SK-N-SH treated with all-trans-retinoic acid at 6 μM for 48 hours (cell line): ENCODE measurements around the gene ALAS1.

Experiments
- ATAC-seq: fragments of 200-7000 bp; cut with Tn5 transposase; 3 replicates; pipeline ENCODE4 v1.9.1; 2020; ENCODE audit warnings: mild to moderate bottlenecking, moderate library complexity
- CSDC2 ChIP-seq: fragments of 250-450 bp; sonication (Bioruptor Pico); IDR thresholded peaks from 2 replicates; pipeline ENCODE4 v1.5.0; 2020; ENCODE audit warnings: mild to moderate bottlenecking, moderate library complexity
- ESRRG ChIP-seq: fragments of 250-450 bp; sonication (Bioruptor Pico); IDR thresholded peaks from 2 replicates; pipeline ENCODE4 v1.6.1; 2021; ENCODE audit warnings: mild to moderate bottlenecking
- GLIS3 ChIP-seq: fragments of 250-450 bp; sonication (Bioruptor Pico); IDR thresholded peaks from 2 replicates; pipeline ENCODE4 v1.5.0; 2020; ENCODE audit warnings: mild to moderate bottlenecking, moderate library complexity
- ISL1 ChIP-seq: fragments of 250-450 bp; sonication (Bioruptor Pico); IDR thresholded peaks from 2 replicates; pipeline ENCODE4 v2.1.2; 2022; ENCODE audit warnings: mild to moderate bottlenecking, moderate library complexity
- OSR1 ChIP-seq: fragments of 250-450 bp; sonication (Bioruptor Pico); IDR thresholded peaks from 2 replicates; pipeline ENCODE4 v1.8.0; 2022; ENCODE audit warnings: moderate library complexity, mild to moderate bottlenecking, inconsistent platforms
- PPARA ChIP-seq: fragments of 250-450 bp; sonication (Bioruptor Pico); IDR thresholded peaks from 2 replicates; pipeline ENCODE4 v1.5.0; 2020; ENCODE audit warnings: mild to moderate bottlenecking, borderline replicate concordance
- SNAI2 ChIP-seq: fragments of 250-450 bp; sonication (Bioruptor Pico); IDR thresholded peaks from 2 replicates; pipeline ENCODE4 v1.5.0; 2020; ENCODE audit warnings: mild to moderate bottlenecking, moderate library complexity
- TCF4 ChIP-seq: fragments of 250-450 bp; sonication (Bioruptor Pico); IDR thresholded peaks from 2 replicates; pipeline ENCODE4 v1.8.0; 2021; ENCODE audit warnings: mild to moderate bottlenecking, moderate library complexity, borderline replicate concordance
- TOX ChIP-seq: fragments of 250-450 bp; sonication (Bioruptor Pico); IDR thresholded peaks from 2 replicates; pipeline ENCODE4 v1.8.0; 2021; ENCODE audit warnings: mild to moderate bottlenecking, moderate library complexity, borderline replicate concordance
- ZC3H10 ChIP-seq: fragments of 250-450 bp; sonication (Bioruptor Pico); IDR thresholded peaks from 2 replicates; pipeline ENCODE4 v1.5.1; 2021; ENCODE audit warnings: mild to moderate bottlenecking, moderate library complexity
- ZFP30 ChIP-seq: fragments of 450-650 bp; formaldehyde crosslinking; IDR thresholded peaks from 2 replicates; pipeline ENCODE4 v1.5.0; 2022; ENCODE audit warnings: mild to moderate bottlenecking, moderate library complexity
- ZNF70 ChIP-seq: fragments of 450-650 bp; formaldehyde crosslinking; IDR thresholded peaks from 2 replicates; pipeline ENCODE4 v1.5.0; 2020; ENCODE audit warnings: mild to moderate bottlenecking, moderate library complexity
- ZNF8 ChIP-seq: fragments of 450-650 bp; formaldehyde crosslinking; IDR thresholded peaks from 2 replicates; pipeline ENCODE4 v1.5.0; 2020; ENCODE audit warnings: mild to moderate bottlenecking, moderate library complexity
- TF ChIP-seq, protein P1 (sequence below): fragments of 250-450 bp; sonication (Bioruptor Pico); IDR thresholded peaks from 2 replicates; pipeline ENCODE4 v1.5.1; 2021; ENCODE audit warnings: mild to moderate bottlenecking, moderate library complexity
- TF ChIP-seq, protein P2 (sequence below): fragments of 250-450 bp; sonication (Bioruptor Pico); IDR thresholded peaks from 2 replicates; pipeline ENCODE4 v1.8.0; 2020; ENCODE audit warnings: mild to moderate bottlenecking, moderate library complexity, borderline replicate concordance
- TF ChIP-seq, protein P3 (sequence below): fragments of 250-450 bp; sonication (Bioruptor Pico); IDR thresholded peaks from 2 replicates; pipeline ENCODE4 v1.8.0; 2021; ENCODE audit warnings: low read depth, mild to moderate bottlenecking, moderate library complexity, borderline replicate concordance

ALAS1 gene

DNA sequence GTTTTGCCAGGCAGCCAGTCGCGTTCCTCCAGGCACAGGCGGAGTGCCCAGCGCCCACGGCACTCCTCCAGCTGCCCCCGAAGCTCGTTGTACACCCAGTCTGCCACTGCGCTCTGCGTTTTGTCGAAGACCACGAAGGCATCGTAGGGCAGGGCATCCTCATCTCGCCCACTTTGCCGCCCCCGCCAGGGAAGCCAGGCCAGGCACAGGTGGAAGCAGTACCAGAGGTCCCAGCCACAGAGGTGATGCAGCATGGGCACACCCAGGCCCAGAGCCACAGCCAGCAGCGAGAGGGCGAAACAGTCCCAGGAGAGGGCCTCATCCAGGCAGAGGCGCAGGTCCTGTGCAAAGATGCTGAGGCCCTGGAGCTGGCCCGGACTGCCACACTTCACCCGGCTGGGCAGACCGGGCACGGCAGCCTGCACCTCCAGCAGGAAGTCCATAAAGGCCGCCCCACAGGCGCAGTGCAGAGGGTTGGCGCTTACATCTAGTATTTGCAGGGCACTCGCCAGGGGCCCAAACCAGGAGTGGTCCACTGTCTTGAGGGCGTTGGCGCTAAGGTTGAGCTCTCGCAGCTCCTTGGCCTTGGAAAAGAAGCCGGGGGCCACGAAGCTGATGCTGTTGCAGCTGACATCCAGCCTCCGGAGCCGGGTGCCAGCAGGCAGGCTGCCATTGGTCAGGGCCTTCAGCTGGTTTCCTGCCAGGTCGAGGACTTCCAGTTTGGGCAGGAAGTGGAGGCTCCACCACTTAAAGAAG lies 23.8 kb downstream of the ALAS1 start (continued):
- TF ChIP-seq, protein P1, sequence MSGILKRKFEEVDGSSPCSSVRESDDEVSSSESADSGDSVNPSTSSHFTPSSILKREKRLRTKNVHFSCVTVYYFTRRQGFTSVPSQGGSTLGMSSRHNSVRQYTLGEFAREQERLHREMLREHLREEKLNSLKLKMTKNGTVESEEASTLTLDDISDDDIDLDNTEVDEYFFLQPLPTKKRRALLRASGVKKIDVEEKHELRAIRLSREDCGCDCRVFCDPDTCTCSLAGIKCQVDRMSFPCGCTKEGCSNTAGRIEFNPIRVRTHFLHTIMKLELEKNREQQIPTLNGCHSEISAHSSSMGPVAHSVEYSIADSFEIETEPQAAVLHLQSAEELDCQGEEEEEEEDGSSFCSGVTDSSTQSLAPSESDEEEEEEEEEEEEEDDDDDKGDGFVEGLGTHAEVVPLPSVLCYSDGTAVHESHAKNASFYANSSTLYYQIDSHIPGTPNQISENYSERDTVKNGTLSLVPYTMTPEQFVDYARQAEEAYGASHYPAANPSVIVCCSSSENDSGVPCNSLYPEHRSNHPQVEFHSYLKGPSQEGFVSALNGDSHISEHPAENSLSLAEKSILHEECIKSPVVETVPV (CRISPR knock-in tag): no peak
- no peak for TF ChIP-seq ZFP30 (CRISPR knock-in tag)
- no peak for TF ChIP-seq ZC3H10 (CRISPR knock-in tag)
- TF ChIP-seq, protein P2, sequence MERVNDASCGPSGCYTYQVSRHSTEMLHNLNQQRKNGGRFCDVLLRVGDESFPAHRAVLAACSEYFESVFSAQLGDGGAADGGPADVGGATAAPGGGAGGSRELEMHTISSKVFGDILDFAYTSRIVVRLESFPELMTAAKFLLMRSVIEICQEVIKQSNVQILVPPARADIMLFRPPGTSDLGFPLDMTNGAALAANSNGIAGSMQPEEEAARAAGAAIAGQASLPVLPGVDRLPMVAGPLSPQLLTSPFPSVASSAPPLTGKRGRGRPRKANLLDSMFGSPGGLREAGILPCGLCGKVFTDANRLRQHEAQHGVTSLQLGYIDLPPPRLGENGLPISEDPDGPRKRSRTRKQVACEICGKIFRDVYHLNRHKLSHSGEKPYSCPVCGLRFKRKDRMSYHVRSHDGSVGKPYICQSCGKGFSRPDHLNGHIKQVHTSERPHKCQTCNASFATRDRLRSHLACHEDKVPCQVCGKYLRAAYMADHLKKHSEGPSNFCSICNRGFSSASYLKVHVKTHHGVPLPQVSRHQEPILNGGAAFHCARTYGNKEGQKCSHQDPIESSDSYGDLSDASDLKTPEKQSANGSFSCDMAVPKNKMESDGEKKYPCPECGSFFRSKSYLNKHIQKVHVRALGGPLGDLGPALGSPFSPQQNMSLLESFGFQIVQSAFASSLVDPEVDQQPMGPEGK (CRISPR knock-in tag): no peak
- TF ChIP-seq SNAI2 (CRISPR knock-in tag): no peak
- TF ChIP-seq CSDC2 (CRISPR knock-in tag): no peak
- TF ChIP-seq, all 23 proteins: peak for 0

DNA sequence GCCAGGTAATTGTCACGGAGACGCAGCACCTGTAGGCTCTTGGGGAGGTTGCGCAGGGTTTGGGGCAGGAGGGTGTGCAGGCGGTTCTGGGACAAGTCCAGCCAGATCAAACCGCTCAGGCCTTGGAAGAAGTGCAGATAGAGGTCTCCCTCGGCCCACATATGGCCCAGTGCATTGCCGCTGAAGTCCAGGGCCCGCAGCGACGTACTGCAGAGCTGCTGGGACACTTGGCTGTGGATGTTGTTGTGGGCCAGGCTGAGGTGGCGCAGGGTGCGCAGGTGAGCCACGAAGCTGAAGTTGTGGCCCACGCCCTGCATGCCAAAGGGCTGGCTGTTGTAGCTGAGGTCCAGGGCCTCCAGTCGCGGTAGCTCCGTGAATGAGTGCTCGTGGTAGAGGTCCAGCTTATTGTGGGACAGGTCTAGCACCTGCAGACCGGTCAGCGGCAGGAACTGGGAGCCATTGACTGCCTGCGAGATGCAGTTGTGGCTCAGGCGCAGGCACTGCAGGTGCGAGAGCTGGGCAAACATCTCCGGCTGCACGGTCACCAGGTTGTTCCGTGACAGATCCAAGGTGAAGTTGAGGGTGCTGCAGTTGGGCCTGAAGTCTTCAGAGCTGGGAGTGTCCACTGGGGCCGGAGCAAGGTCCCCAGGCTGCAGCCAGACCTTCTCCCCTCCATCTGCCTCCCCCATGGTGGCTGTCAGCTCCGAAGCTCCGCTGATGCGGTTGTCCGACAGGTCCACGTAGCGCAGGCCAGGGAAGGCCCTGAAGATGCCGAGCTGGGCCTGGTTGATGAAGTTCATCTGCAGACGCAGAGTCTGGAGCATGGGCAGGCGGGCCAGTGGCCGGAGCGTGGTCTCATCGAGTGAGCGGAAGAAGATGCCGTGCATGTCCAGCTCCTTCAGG lies 24.6 kb downstream of the ALAS1 start:
- TF ChIP-seq ZC3H10 (CRISPR knock-in tag): no peak
- TF ChIP-seq ZNF8 (CRISPR knock-in tag): no peak
- no peak for TF ChIP-seq ESRRG (CRISPR knock-in tag)
- TF ChIP-seq PPARA (CRISPR knock-in tag): no peak
- TF ChIP-seq TCF4 (CRISPR knock-in tag): no peak
- no peak for TF ChIP-seq OSR1 (CRISPR knock-in tag)
- ATAC-seq: no peak

DNA sequence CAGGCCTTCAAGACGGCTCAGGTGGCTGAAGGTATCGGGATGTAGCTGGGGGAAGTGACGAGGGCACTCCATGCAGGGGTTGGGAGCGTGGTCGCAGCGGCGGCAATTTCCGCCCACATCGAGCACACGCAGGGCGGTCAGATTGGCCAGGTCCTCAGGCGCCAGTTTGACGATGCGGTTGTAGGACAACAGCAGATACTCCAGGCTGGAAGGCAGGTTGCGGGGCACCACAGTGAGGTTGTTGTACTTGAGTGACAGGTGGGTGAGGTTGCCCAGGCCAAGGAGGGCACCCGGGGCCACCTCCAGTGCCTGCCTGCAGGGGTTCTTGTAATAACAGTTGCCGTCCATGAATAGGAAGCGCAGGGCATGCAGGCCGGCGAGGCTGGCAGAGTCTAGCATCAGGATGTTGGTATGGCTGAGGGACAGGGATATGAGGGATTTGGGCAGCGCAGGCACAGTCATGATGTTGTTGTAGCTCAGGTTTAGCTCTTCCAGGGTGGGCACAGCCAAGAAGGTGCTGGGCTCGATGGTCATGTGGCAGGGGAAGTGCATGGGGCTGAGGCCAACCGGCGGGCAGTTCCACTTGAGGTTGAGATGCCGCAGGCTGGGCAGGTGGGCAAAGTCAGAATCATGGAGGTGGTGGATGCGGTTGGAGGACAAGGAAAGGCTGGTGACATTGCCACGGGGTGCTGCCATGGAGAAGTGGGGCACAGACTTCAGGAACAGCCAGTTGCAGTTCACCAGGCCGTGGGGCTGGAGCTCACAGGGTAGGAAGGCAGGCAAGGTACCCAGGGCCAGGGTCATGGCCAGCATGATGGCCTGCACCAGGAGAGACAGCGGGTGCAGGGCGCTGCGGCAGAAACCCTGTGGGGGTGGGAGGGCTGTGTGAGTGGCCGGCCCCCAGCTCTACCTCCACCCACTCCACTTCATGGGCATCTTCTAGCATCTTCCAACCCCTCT lies 25.8 kb downstream of the ALAS1 start:
- TF ChIP-seq ZNF70: no peak
- TF ChIP-seq GLIS3 (CRISPR knock-in tag): no peak
- TF ChIP-seq, protein P1 (CRISPR knock-in tag): no peak
- TF ChIP-seq, protein P3, sequence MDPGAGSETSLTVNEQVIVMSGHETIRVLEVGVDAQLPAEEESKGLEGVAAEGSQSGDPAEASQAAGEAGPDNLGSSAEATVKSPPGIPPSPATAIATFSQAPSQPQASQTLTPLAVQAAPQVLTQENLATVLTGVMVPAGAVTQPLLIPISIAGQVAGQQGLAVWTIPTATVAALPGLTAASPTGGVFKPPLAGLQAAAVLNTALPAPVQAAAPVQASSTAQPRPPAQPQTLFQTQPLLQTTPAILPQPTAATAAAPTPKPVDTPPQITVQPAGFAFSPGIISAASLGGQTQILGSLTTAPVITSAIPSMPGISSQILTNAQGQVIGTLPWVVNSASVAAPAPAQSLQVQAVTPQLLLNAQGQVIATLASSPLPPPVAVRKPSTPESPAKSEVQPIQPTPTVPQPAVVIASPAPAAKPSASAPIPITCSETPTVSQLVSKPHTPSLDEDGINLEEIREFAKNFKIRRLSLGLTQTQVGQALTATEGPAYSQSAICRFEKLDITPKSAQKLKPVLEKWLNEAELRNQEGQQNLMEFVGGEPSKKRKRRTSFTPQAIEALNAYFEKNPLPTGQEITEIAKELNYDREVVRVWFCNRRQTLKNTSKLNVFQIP (CRISPR knock-in tag): no peak
- no peak for TF ChIP-seq ZC3H10 (CRISPR knock-in tag)
- no peak for TF ChIP-seq ISL1 (CRISPR knock-in tag)
- no peak for ATAC-seq

DNA sequence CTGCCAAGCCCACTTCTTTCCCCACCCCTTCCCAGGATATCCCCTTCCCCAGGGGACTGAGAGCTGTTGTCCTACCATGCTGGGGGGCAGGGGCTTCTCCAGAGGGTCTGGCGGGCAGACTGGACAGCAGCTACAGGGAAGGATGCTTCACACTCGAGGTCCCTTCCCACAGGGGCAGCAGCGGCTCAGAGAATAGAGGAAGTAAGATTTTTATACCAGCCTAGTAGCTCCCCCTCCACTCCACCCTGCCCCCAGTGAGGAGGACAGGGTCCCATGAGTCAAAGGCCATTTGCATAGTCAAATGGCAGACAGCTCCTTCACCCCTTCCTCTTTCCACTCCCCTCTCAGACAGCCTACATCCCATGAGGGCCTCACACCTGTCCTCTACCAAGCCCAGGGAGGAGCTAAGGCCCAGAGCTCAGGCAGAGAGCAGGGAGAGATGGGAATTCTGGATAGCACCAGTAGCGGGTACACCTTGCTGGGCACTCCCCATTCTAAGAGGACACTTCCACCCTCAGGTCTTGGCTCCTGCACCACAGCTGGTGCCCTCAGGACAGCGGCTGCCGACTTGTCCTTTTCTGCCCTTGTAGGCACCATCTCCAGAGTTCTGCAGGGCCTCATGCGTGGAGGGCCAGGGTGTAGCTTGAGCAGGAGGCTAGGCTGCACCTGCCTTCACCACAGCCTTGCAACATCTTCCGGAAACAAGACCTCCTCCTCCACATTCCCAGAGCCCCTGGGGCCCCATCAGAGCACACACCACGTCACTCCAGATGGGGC lies 27.7 kb downstream of the ALAS1 start, which contains the start of gene TLR9:
Gene TLR9, minus strand, starts transcription at position 194 of the 777 bp plus-strand sequence. Its CDS starts 116 bp downstream, at position 78.
- TF ChIP-seq TOX (no peak), ZNF8 (CRISPR knock-in tag) (no peak)
- TF ChIP-seq, protein P1 (CRISPR knock-in tag): no peak
- no peak for ATAC-seq
